NB4 (cell line): Measurements from ENCODE around the gene CTDSPL.

Experiments
- DNase-seq: peaks from one replicate; pipeline ENCODE4 v3.0.0; 2010; ENCODE audit warnings: low read depth
- H3K4me3 ChIP-seq: one replicate; pipeline ENCODE4 v1.5.1; 2011; ENCODE audit warnings: mild to moderate bottlenecking, low read depth, low read length, moderate library complexity
- CTCF ChIP-seq: IDR thresholded peaks from one replicate; pipeline ENCODE4 v1.5.1; 2012; ENCODE audit warnings: low read depth, low read length
- MAX ChIP-seq: IDR thresholded peaks from 2 replicates; pipeline ENCODE4 v1.6.1; 2011; ENCODE audit warnings: low read depth, low read length
- MYC ChIP-seq: IDR thresholded peaks from 2 replicates; pipeline ENCODE4 v1.6.1; 2011; ENCODE audit warnings: low read depth, low read length
- POLR2A ChIP-seq: IDR thresholded peaks from 2 replicates; pipeline ENCODE4 v1.6.1; 2011; ENCODE audit warnings: mild to moderate bottlenecking; ENCODE audit not compliant: insufficient read length; ENCODE audit errors: extremely low read depth

CTDSPL gene

GRCh38 chr3:37945807-37946530, 84.3 kb downstream of the CTDSPL start:
- H3K4me3 ChIP-seq, result no peak overlapping the region
- TF ChIP-seq MYC (no peak), POLR2A (no peak), CTCF (no peak), MAX (no peak)
- no peak for DNase-seq

- H3K4me3 ChIP-seq, result no peak overlapping the region
Observed at GRCh38 chr3:37946531-37946889, 84.8 kb downstream of the CTDSPL start.

GRCh38 chr3:37949866-37950265, 88.2 kb downstream of the CTDSPL start:
- H3K4me3 ChIP-seq, result no peak overlapping the region
- TF ChIP-seq MYC (no peak), MAX (no peak)
- no peak for DNase-seq

More at GRCh38 chr3:37946531-37946889, 84.8 kb downstream of the CTDSPL start:
- TF ChIP-seq MYC, result no peak
- TF ChIP-seq MAX, result no peak
- TF ChIP-seq POLR2A, result no peak
- TF ChIP-seq CTCF, result no peak
- DNase-seq, result no peak

GRCh38 chr3:37952564-37952963, 90.9 kb downstream of the CTDSPL start:
- DNase-seq, result no peak
- TF ChIP-seq MYC (no peak), CTCF (no peak), POLR2A (no peak), MAX (no peak)
- H3K4me3 ChIP-seq, result no peak overlapping the region

- no peak overlapping the region for H3K4me3 ChIP-seq
- DNase-seq, result no peak
- TF ChIP-seq MAX (no peak), CTCF (no peak), MYC (no peak), POLR2A (no peak)
Observed at GRCh38 chr3:37953226-37953625, 91.5 kb downstream of the CTDSPL start.

GRCh38 chr3:37953707-37954394, 92.2 kb downstream of the CTDSPL start:
- TF ChIP-seq POLR2A, result no peak
- no peak for TF ChIP-seq MAX
- no peak for TF ChIP-seq CTCF
- TF ChIP-seq MYC, result no peak
- DNase-seq, result no peak
- H3K4me3 ChIP-seq, result no peak overlapping the region
